Epidermal melanocyte (primary cell): ENCODE results near the gene RFTN1.

Source experiments
- DNase-seq: peaks from one replicate; pipeline ENCODE4 v3.0.0; 2011; ENCODE audit warnings: low spot score; ENCODE audit not compliant: insufficient read length

RFTN1 gene

GRCh38 chr3:16361087-16361486, 152.4 kb downstream of the RFTN1 start:
- DNase-seq: no peak

GRCh38 chr3:16359331-16359730, 154.2 kb downstream of the RFTN1 start:
- no peak for DNase-seq

GRCh38 chr3:16358336-16358735, 155.2 kb downstream of the RFTN1 start:
- DNase-seq: no peak

GRCh38 chr3:16357186-16358121, 156.0 kb downstream of the RFTN1 start:
- DNase-seq: no peak

- no peak for DNase-seq
Measured at GRCh38 chr3:16355828-16356227, 157.7 kb downstream of the RFTN1 start.

- no peak for DNase-seq
Measured at GRCh38 chr3:16354291-16354690, 159.2 kb downstream of the RFTN1 start.

GRCh38 chr3:16352428-16352827, 161.1 kb downstream of the RFTN1 start:
- no peak for DNase-seq

- DNase-seq: no peak
Measured at GRCh38 chr3:16350597-16351318, 162.7 kb downstream of the RFTN1 start.

- no peak for DNase-seq
Measured at GRCh38 chr3:16349986-16350596, 163.4 kb downstream of the RFTN1 start.

- DNase-seq: no peak
Measured at GRCh38 chr3:16347548-16347947, 166.0 kb downstream of the RFTN1 start.

GRCh38 chr3:16346413-16347081, 167.0 kb downstream of the RFTN1 start:
- no peak for DNase-seq

- no peak for DNase-seq
Measured at GRCh38 chr3:16343101-16343500, 170.4 kb downstream of the RFTN1 start.

GRCh38 chr3:16338999-16339398, 174.5 kb downstream of the RFTN1 start:
- DNase-seq: peak; percentile 67

GRCh38 chr3:16337856-16338540, 175.5 kb downstream of the RFTN1 start:
- DNase-seq: no peak

GRCh38 chr3:16336825-16337224, 176.7 kb downstream of the RFTN1 start:
- DNase-seq: no peak

GRCh38 chr3:16335772-16336645, 177.5 kb downstream of the RFTN1 start:
- DNase-seq: no peak

- DNase-seq: no peak
Measured at GRCh38 chr3:16335333-16335732, 178.2 kb downstream of the RFTN1 start.

- DNase-seq: no peak
Measured at GRCh38 chr3:16334909-16335308, 178.6 kb downstream of the RFTN1 start.

- DNase-seq: peak; percentile 50
Measured at GRCh38 chr3:16332904-16333426, 180.5 kb downstream of the RFTN1 start.
